Fibroblast of lung (primary cell): ENCODE results near the gene ARID2.

Experiments used
- CTCF ChIP-seq, 2 donors: IDR thresholded peaks in 1 of 2; conservative IDR thresholded peaks in 1 of 2; 1 replicate in 1 of 2; 2 replicates in 1 of 2; pipeline ENCODE4 v1.5.1; 2011 to 2012; ENCODE audit warnings: low read length in 2 of 2, control low read depth in 1 of 2, inconsistent platforms in 1 of 2, low read depth in 1 of 2, mild to moderate bottlenecking in 1 of 2
- EZH2 ChIP-seq: IDR thresholded peaks from 2 replicates; pipeline ENCODE4 v1.5.1; 2012; ENCODE audit warnings: low read length, control low read depth, mild to moderate bottlenecking; ENCODE audit errors: missing control alignments

GRCh38 chr12:45775465-45775864, 46.0 kb downstream of the ARID2 start:
- TF ChIP-seq CTCF (conservative IDR thresholded peaks at IDR 0.05 in 1 of 2, IDR thresholded peaks at IDR 0.05 in 1 of 2; ENCODE audit: low read depth in 1 of 2, low read length in 2 of 2) = no peak
- TF ChIP-seq EZH2 = no peak
